Lung (tissue), 12 donors: ENCODE results near the gene RGS1. TPM values are rescaled to one million over a fixed set of nuclear protein-coding genes. Genes with fewer than 3 reads are reported as not detected.

Experiments
- ATAC-seq: fragments of 200-7000 bp; cut with Tn5 transposase; one replicate; pipeline ENCODE4 v1.9.1; 2020; ENCODE audit warnings: moderate number of reproducible peaks; ENCODE audit not compliant: insufficient read depth, low FRiP score
- DNase-seq, 3 donors: peaks; one replicate each; pipeline ENCODE4 v3.0.0-alpha.2; 2013 to 2017
- H3K27ac ChIP-seq, 2 donors: one replicate each; pipeline ENCODE4 v1.5.1; 2013; ENCODE audit warnings: mild to moderate bottlenecking in 2 of 2, moderate library complexity in 2 of 2, control low read depth in 1 of 2, inconsistent platforms in 1 of 2, low read depth in 1 of 2, low read length in 1 of 2
- H3K27me3 ChIP-seq, 3 donors: one replicate each; pipeline ENCODE4 v1.5.1; 2013; ENCODE audit warnings: low read length in 2 of 3; ENCODE audit not compliant: control insufficient read depth in 3 of 3, insufficient read depth in 3 of 3
- H3K36me3 ChIP-seq, 4 donors: one replicate each; pipeline ENCODE4 v1.5.1; 2013; ENCODE audit warnings: low read length in 4 of 4, mild to moderate bottlenecking in 1 of 4, moderate library complexity in 1 of 4; ENCODE audit not compliant: control insufficient read depth in 4 of 4, insufficient read depth in 4 of 4
- H3K4me1 ChIP-seq, 5 donors: one replicate each; pipeline ENCODE4 v1.5.1; 2013; ENCODE audit warnings: low read length in 5 of 5, mild to moderate bottlenecking in 2 of 5, moderate library complexity in 1 of 5; ENCODE audit not compliant: control insufficient read depth in 5 of 5, insufficient read depth in 5 of 5
- H3K4me3 ChIP-seq: one replicate; pipeline ENCODE4 v1.5.1; 2013; ENCODE audit warnings: mild to moderate bottlenecking, control low read depth, moderate library complexity
- H3K9ac ChIP-seq, 2 donors: one replicate each; pipeline ENCODE4 v1.5.1; 2013; ENCODE audit warnings: low read length in 2 of 2, control low read depth in 1 of 2; ENCODE audit not compliant: insufficient read depth in 1 of 2
- H3K9me3 ChIP-seq, 4 donors: one replicate each; pipeline ENCODE4 v1.5.1; 2013; ENCODE audit warnings: low read length in 3 of 4, mild to moderate bottlenecking in 1 of 4, moderate library complexity in 1 of 4; ENCODE audit not compliant: control insufficient read depth in 4 of 4, insufficient read depth in 3 of 4
- WGBS, 2 donors: extraction: QIAGEN DNeasy Blood & Tissue Kit; methylation state at CpG; one replicate each; pipeline ENCODE4 v1.1.7; 2013; 5-methylcytosine and 5-hydroxymethylcytosine counted together
- polyA plus RNA-seq, 2 donors: library from polyadenylated mRNA; stranded (reverse); fragments of 200-250 nt; gene quantifications; one replicate each; pipeline ENCODE4 v1.2.1, GENCODE V29; 2013
- total RNA-seq, 2 donors: library from RNA; depleted of rRNA in 1 of 2; stranded (reverse); fragments of >200 nt in 1 of 2; gene quantifications; one replicate each; pipeline ENCODE4 v1.2.1, GENCODE V29; 2014 to 2021
- TF ChIP-seq, protein P1 (sequence below): IDR thresholded peaks from 2 replicates; pipeline ENCODE4 v1.5.1; 2012; ENCODE audit warnings: mild to moderate bottlenecking; ENCODE audit errors: control extremely low read depth, extremely low read depth
- donor health status: control.
- donor health status: control.
- donor health status: Bipolar disorder and iron deficiency.
- donor health status: healthy.
- donor health status: DM: yes; HTN: yes; CAD: no.

Gene RGS1
- total and polyA plus RNA-seq, 4 donors: 7.3 to 86.6 (median 21.0) TPM

DNA sequence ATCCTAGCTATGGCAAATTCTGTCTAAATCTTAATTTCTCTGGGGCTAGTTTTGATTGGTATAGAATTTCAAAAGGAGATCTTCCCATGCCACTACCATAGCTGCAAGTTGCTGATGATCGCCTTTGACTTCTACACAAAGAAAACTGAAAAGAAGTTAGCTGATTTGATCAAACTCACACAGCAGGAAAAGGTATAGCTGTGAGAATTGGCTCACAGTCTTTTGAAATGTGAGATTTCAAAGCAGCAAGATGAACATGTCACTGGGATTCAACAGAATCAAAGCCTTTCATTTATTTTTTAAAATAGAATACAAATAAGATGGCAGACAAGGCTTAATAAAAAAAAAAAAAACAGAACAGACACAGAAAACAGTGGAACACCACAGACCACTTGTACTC lies 7.5 kb upstream of the RGS1 start:
- WGBS, 2 donors: 97% methylated on average over 1 of the region's 1 CpG
- DNase-seq (no peak), ATAC-seq (no peak)
- Histone ChIP-seq H3K9ac (no peak overlapping the region), H3K27ac (no peak overlapping the region), H3K36me3 (no peaks in the 10 kb centered on the region), H3K9me3 (peaks cover 0 to 6% (median 2%) of the 10 kb centered on the region in 4 donors), H3K4me3 (no peak overlapping the region), H3K4me1 (no peaks in the 10 kb centered on the region), H3K27me3 (no peaks in the 10 kb centered on the region)
- TF ChIP-seq, protein P1, sequence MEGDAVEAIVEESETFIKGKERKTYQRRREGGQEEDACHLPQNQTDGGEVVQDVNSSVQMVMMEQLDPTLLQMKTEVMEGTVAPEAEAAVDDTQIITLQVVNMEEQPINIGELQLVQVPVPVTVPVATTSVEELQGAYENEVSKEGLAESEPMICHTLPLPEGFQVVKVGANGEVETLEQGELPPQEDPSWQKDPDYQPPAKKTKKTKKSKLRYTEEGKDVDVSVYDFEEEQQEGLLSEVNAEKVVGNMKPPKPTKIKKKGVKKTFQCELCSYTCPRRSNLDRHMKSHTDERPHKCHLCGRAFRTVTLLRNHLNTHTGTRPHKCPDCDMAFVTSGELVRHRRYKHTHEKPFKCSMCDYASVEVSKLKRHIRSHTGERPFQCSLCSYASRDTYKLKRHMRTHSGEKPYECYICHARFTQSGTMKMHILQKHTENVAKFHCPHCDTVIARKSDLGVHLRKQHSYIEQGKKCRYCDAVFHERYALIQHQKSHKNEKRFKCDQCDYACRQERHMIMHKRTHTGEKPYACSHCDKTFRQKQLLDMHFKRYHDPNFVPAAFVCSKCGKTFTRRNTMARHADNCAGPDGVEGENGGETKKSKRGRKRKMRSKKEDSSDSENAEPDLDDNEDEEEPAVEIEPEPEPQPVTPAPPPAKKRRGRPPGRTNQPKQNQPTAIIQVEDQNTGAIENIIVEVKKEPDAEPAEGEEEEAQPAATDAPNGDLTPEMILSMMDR: no peak

DNA sequence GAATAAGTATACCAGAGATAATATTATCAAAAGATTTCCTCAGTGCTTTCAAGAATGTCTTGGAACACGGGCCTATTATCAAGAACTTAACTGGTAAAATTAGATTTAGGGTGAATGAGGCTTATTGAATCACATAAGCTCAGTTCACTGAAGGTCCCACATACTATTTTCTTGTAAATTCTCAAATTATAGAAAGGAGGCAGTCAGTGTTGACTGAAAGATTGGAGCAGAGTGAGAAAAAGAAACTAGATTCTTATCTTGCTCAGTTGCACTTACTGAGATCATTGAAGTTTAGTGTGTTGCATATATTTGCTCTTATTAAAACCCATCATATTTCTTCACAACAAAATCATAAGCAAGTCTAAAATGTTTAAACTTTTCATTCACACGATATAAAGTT lies 3.9 kb upstream of the RGS1 start:
- no peak for DNase-seq
- WGBS, 2 donors: 73 to 85% methylated on average over 2 of the region's 2 CpGs
- no peak overlapping the region for H3K4me3 ChIP-seq
- no peak overlapping the region for H3K9ac ChIP-seq
- no peaks in the 10 kb centered on the region for H3K27me3 ChIP-seq
- no peaks in the 10 kb centered on the region for H3K36me3 ChIP-seq
- no peak for ATAC-seq
- no peaks in the 10 kb centered on the region for H3K4me1 ChIP-seq
- TF ChIP-seq, protein P1: no peak
- H3K27ac ChIP-seq: no peak overlapping the region
- peaks cover 0 to 6% (median 2%) of the 10 kb centered on the region in 4 donors for H3K9me3 ChIP-seq

DNA sequence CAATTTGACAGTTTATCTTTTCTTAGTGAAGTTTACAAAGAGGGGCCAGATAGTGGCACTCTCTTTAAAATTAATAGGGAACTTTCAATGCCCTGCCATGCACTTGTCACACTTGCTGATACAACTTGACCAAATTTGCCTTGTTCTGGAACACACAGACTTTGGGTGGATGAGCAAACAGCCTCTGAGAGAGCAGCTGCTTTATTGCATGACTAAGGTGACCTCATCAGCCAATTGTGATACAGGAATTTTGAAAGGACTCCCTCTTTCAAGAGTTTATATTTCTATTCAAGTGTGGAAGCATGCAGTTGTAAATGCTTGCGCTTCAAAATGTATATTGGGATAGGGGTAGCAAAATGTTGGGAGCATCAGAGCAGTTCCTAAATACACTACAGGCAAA lies 2.1 kb upstream of the RGS1 start:
- no peak overlapping the region for H3K9ac ChIP-seq
- no peak overlapping the region for H3K4me3 ChIP-seq
- ATAC-seq: no peak
- 46 to 74% methylated on average over 1 of the region's 1 CpG for WGBS, 2 donors
- H3K36me3 ChIP-seq: no peaks in the 10 kb centered on the region
- TF ChIP-seq, protein P1: no peak
- peaks cover 0 to 2% (median 0%) of the 10 kb centered on the region in 5 donors for H3K4me1 ChIP-seq
- H3K27ac ChIP-seq: no peak overlapping the region
- H3K9me3 ChIP-seq: peaks cover 0 to 6% (median 2%) of the 10 kb centered on the region in 4 donors
- no peak for DNase-seq
- H3K27me3 ChIP-seq: no peaks in the 10 kb centered on the region

DNA sequence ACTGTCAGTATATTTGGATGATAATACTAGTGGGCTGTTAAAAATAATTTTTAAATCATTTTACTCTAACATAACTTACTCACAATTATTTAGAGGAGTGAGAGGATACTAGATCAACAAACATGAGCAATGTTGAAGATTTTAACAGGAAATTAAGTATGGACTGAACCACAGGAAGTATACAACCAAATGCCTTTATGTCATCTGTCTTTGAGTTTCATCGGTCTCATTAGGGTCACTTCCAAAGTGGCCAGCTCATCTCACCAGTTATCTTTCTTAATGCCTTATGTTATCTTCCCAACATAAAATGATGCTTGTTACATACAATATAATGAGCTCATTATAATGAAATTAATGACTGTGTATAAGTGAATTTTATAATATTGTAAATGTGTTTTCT lies 1.5 kb upstream of the RGS1 start:
- H3K27ac ChIP-seq: no peak overlapping the region
- peaks cover 0 to 6% (median 2%) of the 10 kb centered on the region in 4 donors for H3K9me3 ChIP-seq
- no peaks in the 10 kb centered on the region for H3K27me3 ChIP-seq
- no peaks in the 10 kb centered on the region for H3K36me3 ChIP-seq
- 33 to 52% methylated on average over 1 of the region's 1 CpG for WGBS, 2 donors
- ATAC-seq (no peak), DNase-seq (no peak)
- H3K9ac ChIP-seq: no peak overlapping the region
- TF ChIP-seq, protein P1: no peak
- no peak overlapping the region for H3K4me3 ChIP-seq
- peaks cover 0 to 5% (median 0%) of the 10 kb centered on the region in 5 donors for H3K4me1 ChIP-seq
